AG20443 (cell line): ENCODE measurements around the gene ATF4.
A peak's percentile ranks its signal among the peaks of the same experiment; 100 is the strongest.

Source experiments
- DNase-seq: peaks from one replicate; pipeline ENCODE4 v3.0.0; 2012; ENCODE audit warnings: low spot score, mixed read lengths

The ATF4 gene

DNA sequence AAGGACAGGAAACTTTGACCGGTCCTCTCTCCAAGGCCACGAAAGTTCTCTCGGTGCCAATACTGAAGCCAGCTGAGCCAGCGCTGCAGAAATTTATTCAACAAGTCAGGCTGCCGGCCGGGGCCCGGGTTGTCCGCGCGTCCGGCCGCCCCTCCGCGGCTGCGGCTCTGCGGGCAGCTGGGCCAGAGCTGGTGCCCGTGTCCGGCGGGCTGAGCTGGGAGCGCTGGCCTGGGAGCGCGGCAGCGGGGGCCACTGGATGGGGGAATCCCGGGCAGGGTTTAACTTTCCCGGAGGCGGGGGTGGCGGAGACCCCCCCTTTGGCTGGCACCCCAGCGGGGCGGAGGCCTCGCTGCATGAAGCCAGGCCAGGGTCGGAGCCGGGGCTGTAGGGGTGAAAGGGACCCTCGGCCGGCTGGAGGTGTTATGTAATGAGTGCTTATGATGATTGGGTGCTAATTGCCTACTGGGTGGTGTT is 37.9 kb downstream of the ATF4 start:
- peak; percentile 43 for DNase-seq

DNA sequence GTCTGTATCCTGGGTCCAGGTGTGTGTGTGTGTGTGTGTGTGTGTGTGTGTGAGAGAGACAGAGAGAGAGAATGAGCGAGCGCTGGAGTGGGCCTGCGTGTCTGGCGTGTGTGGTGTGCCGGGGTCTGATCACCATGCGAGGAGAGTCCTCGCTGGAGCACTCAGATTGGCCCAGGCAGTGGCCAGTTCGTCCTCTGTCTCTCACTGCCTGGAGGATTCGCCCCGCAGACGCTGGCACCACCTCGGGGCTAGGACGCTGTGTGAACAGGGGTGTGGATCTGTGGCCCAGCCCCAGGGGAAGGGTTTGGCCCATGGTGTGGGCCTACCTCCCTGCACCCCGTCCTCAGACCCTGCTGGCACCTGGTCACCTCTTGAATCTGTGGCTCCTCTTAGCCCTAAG is 38.6 kb downstream of the ATF4 start:
- no peak for DNase-seq

- peak; percentile 77 for DNase-seq
These were observed 39.2 kb downstream of the ATF4 start for GRCh38 chr22:39559456-39560105.

GRCh38 chr22:39560127-39560526 is 39.8 kb downstream of the ATF4 start:
- no peak for DNase-seq

- DNase-seq = no peak
These were observed 42.6 kb downstream of the ATF4 start for GRCh38 chr22:39562839-39563489.

GRCh38 chr22:39563571-39564428 is 43.4 kb downstream of the ATF4 start:
- DNase-seq = no peak

GRCh38 chr22:39565414-39565944 is 45.1 kb downstream of the ATF4 start:
- DNase-seq = no peak

DNA sequence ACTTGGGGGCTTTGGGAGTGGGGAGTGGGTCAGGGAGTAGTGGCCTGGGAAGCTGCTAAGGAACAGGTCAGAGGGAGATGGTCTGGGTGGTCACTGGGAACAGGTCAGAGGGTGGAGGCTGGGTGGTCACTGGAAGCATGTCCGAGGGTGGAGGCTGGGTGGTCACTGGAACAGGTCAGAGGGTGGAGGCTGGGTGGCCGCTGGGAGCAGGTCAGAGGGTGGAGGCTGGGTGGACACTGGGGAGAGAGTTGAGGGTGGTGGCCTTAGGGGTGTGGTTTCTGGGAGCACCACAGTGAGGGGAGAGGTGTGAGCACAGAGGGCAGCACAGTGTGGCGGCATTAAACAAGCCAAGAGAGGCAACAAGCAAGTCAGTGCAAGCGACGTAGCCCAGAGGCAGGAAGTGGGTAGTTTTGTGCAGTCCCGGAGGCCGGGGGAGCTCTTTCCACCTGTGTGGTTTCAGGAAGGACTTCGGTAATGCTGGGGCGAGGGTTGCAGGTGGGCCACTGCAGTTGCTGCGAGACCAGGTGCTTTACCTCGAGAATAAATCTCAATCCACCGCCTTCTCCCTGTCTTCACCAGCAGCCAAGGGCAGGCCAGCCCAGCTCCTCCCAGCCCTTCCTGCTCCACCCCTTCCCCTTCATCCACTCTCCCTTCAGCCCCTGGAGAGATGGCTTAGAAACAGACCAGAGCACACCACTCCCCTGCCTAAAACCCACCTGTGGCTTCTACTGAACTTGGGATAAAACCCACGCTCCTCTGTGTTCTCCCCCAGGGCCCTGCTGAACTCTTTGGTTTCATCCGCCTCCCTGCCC is 47.0 kb downstream of the ATF4 start:
- no peak for DNase-seq

DNA sequence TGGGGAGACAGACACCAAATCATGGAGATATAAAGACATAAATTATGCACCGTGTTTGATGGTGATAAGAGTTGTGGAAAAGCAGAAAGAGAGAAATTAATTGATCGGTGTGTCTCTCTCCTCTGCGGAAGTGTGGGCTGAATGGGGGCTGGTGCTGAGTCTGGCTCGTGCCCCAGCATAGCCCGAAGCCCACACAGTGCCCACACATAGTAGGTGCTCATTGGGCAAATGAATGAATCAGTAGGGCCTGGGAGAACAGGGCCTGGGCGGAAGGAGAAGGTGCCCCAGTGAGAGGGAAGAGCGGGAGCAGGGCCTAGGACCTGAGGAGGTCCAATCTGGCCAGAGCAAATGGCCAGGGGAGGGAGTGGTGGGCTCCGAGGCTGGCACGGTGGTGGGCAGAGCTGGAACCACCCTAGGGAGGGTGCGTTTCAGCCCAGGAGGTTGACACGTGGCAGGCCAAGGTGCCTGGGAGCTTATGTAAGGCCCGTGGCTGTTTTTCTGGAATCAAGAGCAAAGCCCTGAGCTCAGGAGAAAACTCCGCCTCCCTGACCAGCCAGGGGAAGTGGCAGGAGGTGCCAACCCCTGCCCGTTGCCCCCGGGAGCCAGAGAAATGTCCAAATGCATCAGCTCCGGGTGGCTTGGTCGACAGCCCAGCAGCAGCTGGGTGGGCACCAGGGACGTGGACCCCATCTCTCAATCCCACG is 48.1 kb downstream of the ATF4 start:
- no peak for DNase-seq

DNA sequence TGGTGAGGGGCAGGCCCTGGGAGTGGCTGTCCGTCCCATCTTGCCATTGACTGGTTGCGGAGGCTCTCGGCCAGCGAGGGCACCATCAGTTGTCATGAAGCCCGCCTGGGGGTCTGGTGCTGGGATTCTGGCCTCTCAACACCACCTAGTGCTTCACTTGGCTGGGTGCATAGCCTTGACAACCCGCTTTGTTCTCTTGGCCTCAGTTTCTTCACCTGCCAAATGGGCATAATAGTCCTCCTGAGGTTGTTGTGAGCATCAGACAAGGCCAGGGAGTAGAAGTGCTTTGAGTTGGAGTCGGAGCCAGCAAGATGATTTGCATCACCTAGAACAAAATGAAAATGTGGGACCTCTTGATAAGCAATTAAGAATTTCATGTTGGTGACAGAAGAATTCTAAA is 48.7 kb downstream of the ATF4 start:
- no peak for DNase-seq

GRCh38 chr22:39570226-39570625 is 49.9 kb downstream of the ATF4 start:
- DNase-seq = no peak

DNA sequence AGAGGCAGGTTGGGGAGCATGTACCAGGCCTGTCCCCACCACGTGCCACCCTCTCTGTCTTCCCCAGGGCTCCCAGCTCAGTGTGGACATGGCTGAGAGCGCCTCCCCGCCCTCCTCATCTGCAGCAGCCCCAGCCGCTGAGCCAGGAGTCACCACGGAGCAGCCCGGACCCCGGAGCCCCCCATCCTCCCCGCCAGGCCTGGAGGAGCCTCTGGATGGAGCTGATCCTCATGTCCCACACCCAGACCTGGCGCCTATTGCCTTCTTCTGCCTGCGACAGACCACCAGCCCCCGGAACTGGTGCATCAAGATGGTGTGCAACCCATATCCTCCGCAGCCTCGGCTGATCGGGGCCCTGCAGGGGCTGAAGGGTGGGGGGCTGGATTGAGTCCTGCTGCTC is 50.3 kb downstream of the ATF4 start, which contains the start of gene CACNA1I:
Gene CACNA1I, plus strand, starts transcription at position 89 of the 400 bp plus-strand sequence. Its CDS starts 0 bp downstream, at position 89.
- no peak for DNase-seq

- DNase-seq = no peak
These were observed 51.2 kb downstream of the ATF4 start for GRCh38 chr22:39571538-39571937.
